Activated T-helper 1 cell treated with anti-CD3 and anti-CD28 coated beads, Interleukin-12 subunit alpha, Interleukin-12 subunit beta, Interleukin-2, Interleukin-4 antibody, amounts not matched to agents 30 ng/mL and 10 ng/mL and 1 ng/mL, durations not matched to agents 14 hours and 24 hours and 36 hours (primary cell): ENCODE data around the gene SLX1B. TPM values are rescaled to one million over a fixed set of nuclear protein-coding genes. Genes with fewer than 3 reads are reported as not detected.
A peak's percentile ranks its signal among the peaks of the same experiment; 100 is the strongest.
"Not testable (repeated sequence)": the region's sequence is repeated elsewhere in the genome, so short reads cannot be mapped to it uniquely, and the experiment has no call there.

ENCODE experiments used
- DNase-seq: peaks from one replicate; pipeline ENCODE4 v3.0.0; 2021; ENCODE audit warnings: low spot score
- H3K27ac Mint-ChIP-seq: one replicate; pipeline ENCODE4 v1.8.0; 2021; ENCODE audit warnings: mild to moderate bottlenecking, mixed read lengths
- H3K27me3 Mint-ChIP-seq: one replicate; pipeline ENCODE4 v1.8.0; 2022; ENCODE audit warnings: mild to moderate bottlenecking, moderate library complexity, mixed read lengths; ENCODE audit not compliant: insufficient read depth
- H3K36me3 Mint-ChIP-seq: one replicate; pipeline ENCODE4 v1.8.0; 2021; ENCODE audit warnings: low read depth, mixed read lengths
- H3K4me1 Mint-ChIP-seq: one replicate; pipeline ENCODE4 v1.8.0; 2021; ENCODE audit warnings: low read depth, mixed read lengths
- H3K4me3 Mint-ChIP-seq: one replicate; pipeline ENCODE4 v1.8.0; 2021; ENCODE audit warnings: mild to moderate bottlenecking, moderate library complexity, mixed read lengths
- H3K9me3 Mint-ChIP-seq: one replicate; pipeline ENCODE4 v1.8.0; 2021; ENCODE audit warnings: mixed read lengths
- intact Hi-C: fragments of 100-400 bp; cut with micrococcal nuclease; formaldehyde crosslinking; loops from one replicate; pipeline ENCODE4 v1.15.1; 2024
- total RNA-seq: library from RNA; stranded (reverse); gene quantifications from 2 replicates; pipeline ENCODE4 v1.2.3, GENCODE V29; 2022

The SLX1B gene
- total RNA-seq, 1 donor from 2014 or later, result 63.3 TPM

- H3K9me3 Mint-ChIP-seq, H3K36me3 Mint-ChIP-seq, H3K27ac Mint-ChIP-seq, intact Hi-C loops, H3K27me3 Mint-ChIP-seq, H3K4me1 Mint-ChIP-seq, H3K4me3 Mint-ChIP-seq: not testable (repeated sequence)
- peak; percentile 17 for DNase-seq
Observed at GRCh38 chr16:29469660-29470059, 15.3 kb downstream of the SLX1B start.

GRCh38 chr16:29472065-29472464 is 17.7 kb downstream of the SLX1B start:
- H3K27ac Mint-ChIP-seq, H3K27me3 Mint-ChIP-seq, H3K4me3 Mint-ChIP-seq, intact Hi-C loops, H3K36me3 Mint-ChIP-seq, H3K9me3 Mint-ChIP-seq, DNase-seq, H3K4me1 Mint-ChIP-seq: not testable (repeated sequence)

DNA sequence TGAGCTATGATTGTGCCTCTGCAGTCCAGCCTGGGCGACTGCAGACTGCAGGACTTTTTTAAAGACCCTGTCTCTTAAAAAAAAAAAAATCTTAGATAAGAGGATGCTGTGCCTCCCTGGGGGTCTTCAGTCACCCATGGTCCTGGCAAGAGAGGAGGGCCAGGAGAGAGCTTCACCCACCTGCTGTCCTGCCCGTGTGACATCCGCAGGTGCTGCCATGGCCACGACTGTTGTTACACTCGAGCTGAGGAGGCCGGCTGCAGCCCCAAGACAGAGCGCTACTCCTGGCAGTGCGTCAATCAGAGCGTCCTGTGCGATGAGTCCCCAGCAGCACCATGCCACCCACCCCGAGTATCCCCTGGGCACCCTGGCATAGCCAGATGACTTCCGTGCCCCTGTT is 27.9 kb downstream of the SLX1B start:
- H3K4me1 Mint-ChIP-seq, intact Hi-C loops, H3K36me3 Mint-ChIP-seq, H3K4me3 Mint-ChIP-seq, H3K9me3 Mint-ChIP-seq, H3K27ac Mint-ChIP-seq, DNase-seq, H3K27me3 Mint-ChIP-seq: not testable (repeated sequence)

- H3K9me3 Mint-ChIP-seq, intact Hi-C loops: not testable (repeated sequence)
Observed at GRCh38 chr16:29506308-29506707, 52.0 kb downstream of the SLX1B start, which contains the start of gene NPIPB12. TSS of gene NPIPB12 (minus strand) at chr16:29506408.

More at GRCh38 chr16:29506308-29506707, 52.0 kb downstream of the SLX1B start, which contains the start of gene NPIPB12:
- H3K27ac Mint-ChIP-seq, DNase-seq, H3K36me3 Mint-ChIP-seq, H3K27me3 Mint-ChIP-seq, H3K4me1 Mint-ChIP-seq, H3K4me3 Mint-ChIP-seq: not testable (repeated sequence)

Other genes with a start within 250 kb of the SLX1B start
- gene NPIPB11, start 47.8 kb upstream of the SLX1B start, total RNA-seq, result 2.4 and 2.7 TPM in 2 replicates
- 20.8 and 22.0 TPM in 2 replicates for gene BOLA2, start 182 bp upstream of the SLX1B start, total RNA-seq
- gene SULT1A4, start 5.4 kb downstream of the SLX1B start, total RNA-seq, result 2.7 and 2.9 TPM in 2 replicates
- 99.0 and 104 TPM in 2 replicates for gene NPIPB12, start 51.9 kb downstream of the SLX1B start, total RNA-seq
- gene SPN, start 208.7 kb downstream of the SLX1B start, total RNA-seq, result 191 and 196 TPM in 2 replicates
- gene QPRT, start 224.6 kb downstream of the SLX1B start, total RNA-seq, result 6.3 and 6.5 TPM in 2 replicates